CD4-positive, alpha-beta T cell (primary cell): ENCODE measurements around the gene E2F3. TPM values are rescaled to one million over a fixed set of nuclear protein-coding genes. Genes with fewer than 3 reads are reported as not detected.

Experiments
- ATAC-seq: fragments of 200-7000 bp; cut with Tn5 transposase; one replicate; pipeline ENCODE4 v1.10.0; 2022; ENCODE audit warnings: mild to moderate bottlenecking; ENCODE audit not compliant: poor library complexity
- CTCF ChIA-PET: fragments of 350-600 bp; sonication (Branson Sonifier 250); formaldehyde crosslinking; loops from one replicate; lab custom pipeline; 2021; ENCODE audit warnings: antibody characterized with exemption, inconsistent platforms; lab: Charles Lee
- POLR2A ChIA-PET: fragments of 350-600 bp; sonication (Branson Sonifier 250); formaldehyde crosslinking; loops from one replicate; lab custom pipeline; 2021; ENCODE audit warnings: antibody characterized with exemption, inconsistent platforms; lab: Charles Lee
- DNase-seq, 14 experiments: peaks; one replicate each; pipeline ENCODE4 v3.0.0-alpha.2; 2013 to 2020; ENCODE audit warnings: mixed read lengths in 2 of 14
- H3K27ac ChIP-seq, 2 donors: one replicate each; pipeline versions ENCODE4 v1.5.1 to v1.7.0; 2013; ENCODE audit warnings: low read length in 2 of 2, low read depth in 1 of 2, mild to moderate bottlenecking in 1 of 2
- H3K27me3 ChIP-seq, 2 experiments: 1 replicate in 1 of 2; 2 replicates in 1 of 2; pipeline versions ENCODE4 v1.6.1 to v1.7.0; 2013; ENCODE audit warnings: low read length in 2 of 2, control low read depth in 1 of 2, mild to moderate bottlenecking in 1 of 2, moderate library complexity in 1 of 2; ENCODE audit not compliant: insufficient read depth in 2 of 2, control insufficient read depth in 1 of 2
- H3K36me3 ChIP-seq: one replicate; pipeline ENCODE4 v1.6.1; 2013; ENCODE audit warnings: low read length, control low read depth; ENCODE audit not compliant: insufficient read depth
- H3K4me1 ChIP-seq: one replicate; pipeline ENCODE4 v1.6.1; 2013; ENCODE audit warnings: low read length, control low read depth; ENCODE audit not compliant: insufficient read depth
- H3K4me3 ChIP-seq: one replicate; pipeline ENCODE4 v1.5.1; 2013; ENCODE audit warnings: mild to moderate bottlenecking, low read length, moderate library complexity
- H3K9me3 ChIP-seq, 2 experiments: 1 replicate in 1 of 2; 2 replicates in 1 of 2; pipeline versions ENCODE4 v1.6.1 to v1.7.0; 2013; ENCODE audit warnings: low read length in 2 of 2, mild to moderate bottlenecking in 2 of 2, control low read depth in 1 of 2, moderate library complexity in 1 of 2; ENCODE audit not compliant: control insufficient read depth in 1 of 2, insufficient read depth in 1 of 2
- H3K27ac Mint-ChIP-seq: one replicate; pipeline ENCODE4 v1.8.0; 2020; ENCODE audit warnings: mixed read lengths
- H3K27me3 Mint-ChIP-seq: one replicate; pipeline ENCODE4 v1.8.0; 2021; ENCODE audit warnings: mixed read lengths
- H3K36me3 Mint-ChIP-seq: one replicate; pipeline ENCODE4 v1.8.0; 2021; ENCODE audit warnings: low read depth, mixed read lengths
- H3K4me1 Mint-ChIP-seq: one replicate; pipeline ENCODE4 v1.8.0; 2021; ENCODE audit warnings: low read depth, mixed read lengths
- H3K4me3 Mint-ChIP-seq: one replicate; pipeline ENCODE4 v1.8.0; 2020; ENCODE audit warnings: mild to moderate bottlenecking, mixed read lengths
- H3K9me3 Mint-ChIP-seq: one replicate; pipeline ENCODE4 v1.8.0; 2020; ENCODE audit warnings: mixed read lengths
- CTCF ChIP-seq: fragments of 200-600 bp; IDR thresholded peaks from one replicate; pipeline ENCODE4 v1.8.0; 2022; ENCODE audit warnings: antibody characterized with exemption, mild to moderate bottlenecking
- intact Hi-C, 2 experiments: fragments of 100-400 bp; cut with DNase I in 1 of 2; cut with micrococcal nuclease in 1 of 2; formaldehyde crosslinking; loops; one replicate each; pipeline versions ENCODE4 v1.15.1 to v1.9.0; 2023 to 2025; cut with DNase I, micrococcal nuclease
- total RNA-seq, 174 experiments: library from RNA in 2 of 174; stranded (reverse) in 2 of 174; gene quantifications; one replicate each; pipeline ENCODE4 v1.2.3 and lab custom pipeline; 2021 to 2026

The E2F3 gene
- total RNA-seq, 2 experiments from 2014 or later = 2.7 to 2.9 TPM

GRCh38 chr6:20366082-20366830 lies 35.4 kb upstream of the E2F3 start:
- Histone ChIP-seq H3K36me3 (no peaks in the 10 kb centered on the region), H3K4me1 (peaks cover 53% of the 10 kb centered on the region), H3K4me3 (peak overlapping the region; percentile 9), H3K27ac (peak overlapping the region; percentile 37 to 84), H3K9me3 (peaks cover 0 to under 1% of the 10 kb centered on the region in 2 experiments), H3K27me3 (no peaks in the 10 kb centered on the region)
- Mint-ChIP-seq H3K36me3 (no peaks in the 10 kb centered on the region), H3K27ac (peak overlapping the region; percentile 91), H3K9me3 (peaks cover 2% of the 10 kb centered on the region), H3K27me3 (no peaks in the 10 kb centered on the region), H3K4me3 (peak overlapping the region; percentile 74), H3K4me1 (peaks cover 59% of the 10 kb centered on the region)
- ChIA-PET POLR2A (interaction anchor here (0.6 to 6.5 kb wide), 25 partner anchors 9 to 1781 kb away, joined by 3 to 254 read pairs (median 5); partner anchors contain the start of genes CDKAL1, E2F3 and MBOAT1), CTCF (interaction anchor here (1.8 kb wide), 1 partner anchor 38 kb away, joined by 7 read pairs; no protein-coding TSS in a partner anchor)
- TF ChIP-seq CTCF = no peak
- peak; percentile 8 to 78 (median 58) for DNase-seq
- intact Hi-C loops = loop anchor here in 1 of 2 experiments (5.0 kb wide), 2 partner anchors 36 to 44 kb away; partner anchors contain the start of gene E2F3
- peak; percentile 68 for ATAC-seq

GRCh38 chr6:20367743-20368485 lies 33.8 kb upstream of the E2F3 start:
- Histone ChIP-seq H3K36me3 (no peaks in the 10 kb centered on the region), H3K4me1 (peaks cover 53% of the 10 kb centered on the region), H3K9me3 (no peaks in the 10 kb centered on the region), H3K27me3 (no peaks in the 10 kb centered on the region), H3K27ac (peak overlapping the region; percentile 24 to 84), H3K4me3 (no peak overlapping the region)
- no peaks in the 10 kb centered on the region for H3K36me3 Mint-ChIP-seq
- H3K27ac Mint-ChIP-seq = peak overlapping the region; percentile 91
- peak in 3 of 14 experiments; percentile 9 to 49 (median 12) for DNase-seq
- no peaks in the 10 kb centered on the region for H3K9me3 Mint-ChIP-seq
- CTCF ChIA-PET = interaction anchor here (0.6 kb wide), 1 partner anchor 516 kb away, joined by 3 read pairs; no protein-coding TSS in a partner anchor
- H3K4me1 Mint-ChIP-seq = peaks cover 59% of the 10 kb centered on the region
- intact Hi-C loops = loop anchor here in 1 of 2 experiments (5.0 kb wide), 2 partner anchors 34 to 46 kb away; partner anchors contain the start of gene E2F3
- peak; percentile 39 for ATAC-seq
- no peak for TF ChIP-seq CTCF
- H3K4me3 Mint-ChIP-seq = peak overlapping the region; percentile 73
- H3K27me3 Mint-ChIP-seq = no peaks in the 10 kb centered on the region
- POLR2A ChIA-PET = interaction anchor here (1.6 to 6.5 kb wide), 8 partner anchors 10 to 48 kb away, joined by 4 to 254 read pairs (median 34); partner anchors contain the start of gene E2F3

- peaks cover 49% of the 10 kb centered on the region for H3K4me1 ChIP-seq
- H3K4me1 Mint-ChIP-seq = peaks cover 53% of the 10 kb centered on the region
Measured at GRCh38 chr6:20370393-20370792, 31.3 kb upstream of the E2F3 start.

More at GRCh38 chr6:20370393-20370792, 31.3 kb upstream of the E2F3 start:
- no peaks in the 10 kb centered on the region for H3K27me3 ChIP-seq
- ChIA-PET CTCF (no interaction called here), POLR2A (interaction anchor here (1.2 to 6.5 kb wide), 5 partner anchors 10 to 51 kb away, joined by 3 to 98 read pairs (median 5); no protein-coding TSS in a partner anchor)
- no peak overlapping the region for H3K4me3 ChIP-seq
- DNase-seq (peak in 2 of 14 experiments; percentile 8 to 61), ATAC-seq (no peak)
- H3K9me3 ChIP-seq = no peaks in the 10 kb centered on the region
- H3K9me3 Mint-ChIP-seq = no peaks in the 10 kb centered on the region
- H3K27ac Mint-ChIP-seq = peak overlapping the region; percentile 91
- no peaks in the 10 kb centered on the region for H3K27me3 Mint-ChIP-seq
- TF ChIP-seq CTCF = no peak
- H3K27ac ChIP-seq = no peak overlapping the region
- no peak overlapping the region for H3K4me3 Mint-ChIP-seq
- H3K36me3 ChIP-seq = no peaks in the 10 kb centered on the region
- intact Hi-C loops = no loop called here
- no peaks in the 10 kb centered on the region for H3K36me3 Mint-ChIP-seq
